Left lung (tissue), 10 donors: ENCODE measurements around the gene CCDC171. TPM values are rescaled to one million over a fixed set of nuclear protein-coding genes. Genes with fewer than 3 reads are reported as not detected.

Source experiments
- ATAC-seq: fragments of 200-7000 bp; cut with Tn5 transposase; one replicate; pipeline ENCODE4 v1.9.1; 2020; ENCODE audit warnings: moderate library complexity
- DNase-seq, 4 donors: peaks; one replicate each; pipeline ENCODE4 v3.0.0-alpha.2; 2013 to 2020
- H3K27ac ChIP-seq, 2 donors: fragments of 200-600 bp; sonication (generic) in 1 of 2; one replicate each; pipeline versions ENCODE4 v1.5.0 to v1.8.0; 2020 to 2021
- H3K27me3 ChIP-seq, 2 donors: fragments of 200-600 bp; sonication (generic) in 1 of 2; one replicate each; pipeline versions ENCODE4 v1.5.0 to v1.8.0; 2020 to 2021
- H3K36me3 ChIP-seq, 2 donors: fragments of 200-600 bp; sonication (generic) in 1 of 2; one replicate each; pipeline versions ENCODE4 v1.5.0 to v1.8.0; 2020 to 2021
- H3K4me1 ChIP-seq, 2 donors: fragments of 200-600 bp; one replicate each; pipeline ENCODE4 v1.8.0; 2021
- H3K4me3 ChIP-seq, 2 donors: fragments of 200-600 bp; sonication (generic) in 1 of 2; one replicate each; pipeline versions ENCODE4 v1.5.0 to v1.8.0; 2020 to 2021; ENCODE audit warnings: mild to moderate bottlenecking in 1 of 2
- H3K9me3 ChIP-seq, 2 donors: fragments of 200-600 bp; sonication (generic) in 1 of 2; one replicate each; pipeline versions ENCODE4 v1.5.0 to v1.8.0; 2020 to 2021
- intact Hi-C, 2 donors: fragments of 100-400 bp; cut with DNase I; formaldehyde crosslinking; loops; one replicate each; pipeline versions ENCODE4 v1.11.2 to v1.14.2; 2022
- polyA plus RNA-seq, 6 donors: library from polyadenylated mRNA; unstranded; fragments of 120-200 nt; gene quantifications; one replicate each; pipeline ENCODE4 v1.2.1, GENCODE V29; 2013; ENCODE audit not compliant: insufficient read length in 6 of 6
- total RNA-seq, 2 donors: library from RNA; stranded (reverse); fragmentation: NEBNext Ultra II Directional; extraction: Animal tissue kit (Norgen Biotek cat#: 25700); gene quantifications; one replicate each; pipeline ENCODE4 v1.2.1, GENCODE V29; 2021
- TF ChIP-seq, protein P1 (sequence below), 2 donors: fragments of 200-600 bp; sonication (generic) in 1 of 2; IDR thresholded peaks; one replicate each; pipeline versions ENCODE4 v1.5.0 to v1.8.0; 2021; ENCODE audit warnings: antibody characterized with exemption in 2 of 2
- donor health status: DM: no; HTN: yes; CAD: no.
- donor health status: DM: no; HTN: no; CAD: no.

Gene CCDC171
- total and polyA plus RNA-seq, 8 donors = 2.0 to 11.2 (median 10.0) TPM

DNA sequence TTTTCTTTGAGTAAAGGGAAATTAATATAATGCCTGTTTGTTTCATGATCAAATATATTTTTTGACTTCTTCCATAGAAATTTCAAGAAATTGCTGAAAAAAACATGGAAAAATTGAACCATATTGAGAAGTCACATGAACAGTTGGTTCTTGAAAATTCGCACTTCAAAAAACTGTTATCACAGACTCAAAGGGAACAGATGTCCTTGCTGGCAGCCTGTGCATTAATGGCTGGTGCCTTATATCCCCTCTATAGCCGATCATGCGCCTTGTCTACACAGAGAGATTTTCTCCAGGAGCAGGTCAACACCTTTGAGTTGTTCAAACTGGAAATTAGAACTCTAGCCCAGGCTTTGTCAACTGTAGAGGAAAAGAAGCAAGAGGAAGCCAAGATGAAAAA is 191.4 kb downstream of the CCDC171 start:
- no peaks in the 10 kb centered on the region for H3K27me3 ChIP-seq
- H3K9me3 ChIP-seq = no peaks in the 10 kb centered on the region
- H3K4me1 ChIP-seq = no peaks in the 10 kb centered on the region
- no peak overlapping the region for H3K4me3 ChIP-seq
- no peak overlapping the region for H3K27ac ChIP-seq
- no peaks in the 10 kb centered on the region for H3K36me3 ChIP-seq
- no peak for DNase-seq
- intact Hi-C loops = no loop called here
- TF ChIP-seq, protein P1, sequence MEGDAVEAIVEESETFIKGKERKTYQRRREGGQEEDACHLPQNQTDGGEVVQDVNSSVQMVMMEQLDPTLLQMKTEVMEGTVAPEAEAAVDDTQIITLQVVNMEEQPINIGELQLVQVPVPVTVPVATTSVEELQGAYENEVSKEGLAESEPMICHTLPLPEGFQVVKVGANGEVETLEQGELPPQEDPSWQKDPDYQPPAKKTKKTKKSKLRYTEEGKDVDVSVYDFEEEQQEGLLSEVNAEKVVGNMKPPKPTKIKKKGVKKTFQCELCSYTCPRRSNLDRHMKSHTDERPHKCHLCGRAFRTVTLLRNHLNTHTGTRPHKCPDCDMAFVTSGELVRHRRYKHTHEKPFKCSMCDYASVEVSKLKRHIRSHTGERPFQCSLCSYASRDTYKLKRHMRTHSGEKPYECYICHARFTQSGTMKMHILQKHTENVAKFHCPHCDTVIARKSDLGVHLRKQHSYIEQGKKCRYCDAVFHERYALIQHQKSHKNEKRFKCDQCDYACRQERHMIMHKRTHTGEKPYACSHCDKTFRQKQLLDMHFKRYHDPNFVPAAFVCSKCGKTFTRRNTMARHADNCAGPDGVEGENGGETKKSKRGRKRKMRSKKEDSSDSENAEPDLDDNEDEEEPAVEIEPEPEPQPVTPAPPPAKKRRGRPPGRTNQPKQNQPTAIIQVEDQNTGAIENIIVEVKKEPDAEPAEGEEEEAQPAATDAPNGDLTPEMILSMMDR (IDR thresholded peaks at IDR 0.05) = no peak
- ATAC-seq = no peak

DNA sequence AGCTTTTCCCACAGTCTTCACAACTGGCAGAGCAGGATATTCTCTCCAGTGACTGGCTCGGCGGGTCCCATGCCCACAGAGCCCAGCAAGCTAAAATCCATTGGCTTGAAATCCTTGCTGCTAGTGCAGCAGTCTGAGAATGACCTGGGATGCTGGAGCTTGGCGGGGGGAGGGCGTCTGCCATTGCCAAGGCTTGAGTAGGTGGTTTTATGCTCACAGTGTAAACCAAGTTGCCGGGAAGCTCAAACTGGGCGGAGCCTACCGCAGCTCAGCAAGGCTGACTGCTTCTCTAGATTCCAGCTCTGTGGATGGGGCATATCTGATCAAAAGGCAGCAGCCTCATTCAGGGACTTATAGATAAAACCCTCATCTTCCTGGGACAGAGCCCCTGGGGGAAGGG is 194.1 kb downstream of the CCDC171 start:
- no peak overlapping the region for H3K27ac ChIP-seq
- DNase-seq (peak in 1 of 4 donors; percentile 21), ATAC-seq (no peak)
- H3K27me3 ChIP-seq = no peaks in the 10 kb centered on the region
- no peaks in the 10 kb centered on the region for H3K9me3 ChIP-seq
- intact Hi-C loops = no loop called here
- no peak overlapping the region for H3K4me3 ChIP-seq
- TF ChIP-seq, protein P1 (IDR thresholded peaks at IDR 0.05) = no peak
- H3K36me3 ChIP-seq = no peaks in the 10 kb centered on the region
- no peaks in the 10 kb centered on the region for H3K4me1 ChIP-seq

DNA sequence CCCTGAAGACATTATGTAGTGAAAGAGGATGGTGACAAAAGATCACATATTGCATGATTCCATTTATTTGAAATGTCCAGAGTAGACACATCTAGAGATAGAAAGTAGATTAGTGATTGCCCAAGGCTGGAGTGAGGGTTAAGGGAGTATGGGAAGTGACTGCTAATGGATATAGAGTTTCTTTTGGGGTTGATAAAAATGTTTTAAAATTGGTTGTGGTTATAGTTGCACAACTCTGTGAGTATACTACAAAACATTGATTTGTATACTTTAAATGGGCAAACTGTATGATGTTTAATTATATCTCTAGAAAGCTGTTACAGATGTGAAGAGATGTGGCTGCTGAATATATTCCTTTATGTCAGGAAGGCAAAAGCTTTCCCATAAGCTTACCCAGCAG is 202.8 kb downstream of the CCDC171 start:
- ATAC-seq (no peak), DNase-seq (no peak)
- no peak overlapping the region for H3K27ac ChIP-seq
- no peaks in the 10 kb centered on the region for H3K27me3 ChIP-seq
- TF ChIP-seq, protein P1 (IDR thresholded peaks at IDR 0.05) = no peak
- H3K36me3 ChIP-seq = no peaks in the 10 kb centered on the region
- H3K4me1 ChIP-seq = no peaks in the 10 kb centered on the region
- H3K9me3 ChIP-seq = no peaks in the 10 kb centered on the region
- intact Hi-C loops = no loop called here
- no peak overlapping the region for H3K4me3 ChIP-seq

DNA sequence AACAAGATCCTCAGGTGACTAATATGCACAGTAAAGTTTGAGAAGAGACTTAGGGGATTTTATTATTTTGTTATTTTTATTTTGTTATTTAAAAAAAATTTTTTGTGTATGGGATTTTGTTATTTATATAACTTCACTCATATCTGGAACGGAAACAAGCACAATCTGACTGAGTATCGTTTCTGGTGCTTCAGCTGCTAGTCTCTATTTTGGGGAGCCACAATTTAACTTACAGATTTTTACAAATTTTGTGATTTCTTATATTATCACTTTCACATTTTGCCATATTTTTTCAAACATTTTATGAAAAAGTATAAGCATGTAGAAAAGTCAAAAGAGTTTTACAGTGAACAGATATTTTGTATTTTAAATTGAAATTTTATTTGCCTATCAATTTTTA is 208.7 kb downstream of the CCDC171 start:
- Histone ChIP-seq H3K27me3 (no peaks in the 10 kb centered on the region), H3K9me3 (no peaks in the 10 kb centered on the region), H3K36me3 (no peaks in the 10 kb centered on the region), H3K4me3 (no peak overlapping the region), H3K27ac (no peak overlapping the region), H3K4me1 (no peaks in the 10 kb centered on the region)
- no peak for ATAC-seq
- TF ChIP-seq, protein P1 (IDR thresholded peaks at IDR 0.05) = no peak
- no peak for DNase-seq
- intact Hi-C loops = no loop called here

DNA sequence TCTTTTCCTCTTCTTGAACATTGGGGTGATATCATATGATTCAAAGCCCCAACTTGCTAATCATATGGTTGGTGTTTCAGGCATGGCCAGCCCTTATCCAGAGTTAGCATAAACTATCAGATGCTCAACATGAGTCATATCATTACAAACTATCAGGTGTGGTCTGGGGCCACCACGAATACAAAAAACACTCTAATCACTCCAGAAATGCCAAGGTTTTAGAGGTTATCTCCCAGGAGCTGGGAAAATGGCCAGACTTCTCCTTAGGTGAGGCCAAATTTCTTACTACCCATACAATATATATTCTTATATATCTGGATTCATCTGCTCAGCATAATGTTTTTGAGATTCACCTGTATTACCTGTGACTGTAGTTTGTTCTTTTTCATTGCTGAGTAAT is 210.5 kb downstream of the CCDC171 start:
- H3K4me1 ChIP-seq = no peaks in the 10 kb centered on the region
- intact Hi-C loops = no loop called here

More for the DNA sequence above, 210.5 kb downstream of the CCDC171 start:
- H3K27ac ChIP-seq = no peak overlapping the region
- ATAC-seq (no peak), DNase-seq (no peak)
- TF ChIP-seq, protein P1 (IDR thresholded peaks at IDR 0.05) = no peak
- H3K27me3 ChIP-seq = no peaks in the 10 kb centered on the region
- H3K9me3 ChIP-seq = no peaks in the 10 kb centered on the region
- no peaks in the 10 kb centered on the region for H3K36me3 ChIP-seq
- no peak overlapping the region for H3K4me3 ChIP-seq
